SK-N-SH (cell line): Measurements from ENCODE around the gene PRKG1.

Source experiments
- JUND ChIP-seq: IDR thresholded peaks from 2 replicates; pipeline ENCODE4 v1.4.0; 2012
- ZBTB33 ChIP-seq: IDR thresholded peaks from 2 replicates; pipeline ENCODE4 v1.4.0; 2012; ENCODE audit warnings: low read depth, borderline replicate concordance
- TF ChIP-seq, protein P1 (sequence below): IDR thresholded peaks from 2 replicates; pipeline ENCODE4 v1.6.1; 2012; ENCODE audit warnings: mild to moderate bottlenecking, low read depth, low read length, moderate library complexity
- TF ChIP-seq, protein P2 (sequence below): fragments of 200-600 bp; sonication (generic); IDR thresholded peaks from 2 replicates; pipeline ENCODE4 v1.6.1; 2017; ENCODE audit warnings: antibody characterized with exemption, mild to moderate bottlenecking, moderate library complexity

GRCh38 chr10:51874131-51874530 lies 799.8 kb downstream of the PRKG1 start:
- TF ChIP-seq, protein P1, sequence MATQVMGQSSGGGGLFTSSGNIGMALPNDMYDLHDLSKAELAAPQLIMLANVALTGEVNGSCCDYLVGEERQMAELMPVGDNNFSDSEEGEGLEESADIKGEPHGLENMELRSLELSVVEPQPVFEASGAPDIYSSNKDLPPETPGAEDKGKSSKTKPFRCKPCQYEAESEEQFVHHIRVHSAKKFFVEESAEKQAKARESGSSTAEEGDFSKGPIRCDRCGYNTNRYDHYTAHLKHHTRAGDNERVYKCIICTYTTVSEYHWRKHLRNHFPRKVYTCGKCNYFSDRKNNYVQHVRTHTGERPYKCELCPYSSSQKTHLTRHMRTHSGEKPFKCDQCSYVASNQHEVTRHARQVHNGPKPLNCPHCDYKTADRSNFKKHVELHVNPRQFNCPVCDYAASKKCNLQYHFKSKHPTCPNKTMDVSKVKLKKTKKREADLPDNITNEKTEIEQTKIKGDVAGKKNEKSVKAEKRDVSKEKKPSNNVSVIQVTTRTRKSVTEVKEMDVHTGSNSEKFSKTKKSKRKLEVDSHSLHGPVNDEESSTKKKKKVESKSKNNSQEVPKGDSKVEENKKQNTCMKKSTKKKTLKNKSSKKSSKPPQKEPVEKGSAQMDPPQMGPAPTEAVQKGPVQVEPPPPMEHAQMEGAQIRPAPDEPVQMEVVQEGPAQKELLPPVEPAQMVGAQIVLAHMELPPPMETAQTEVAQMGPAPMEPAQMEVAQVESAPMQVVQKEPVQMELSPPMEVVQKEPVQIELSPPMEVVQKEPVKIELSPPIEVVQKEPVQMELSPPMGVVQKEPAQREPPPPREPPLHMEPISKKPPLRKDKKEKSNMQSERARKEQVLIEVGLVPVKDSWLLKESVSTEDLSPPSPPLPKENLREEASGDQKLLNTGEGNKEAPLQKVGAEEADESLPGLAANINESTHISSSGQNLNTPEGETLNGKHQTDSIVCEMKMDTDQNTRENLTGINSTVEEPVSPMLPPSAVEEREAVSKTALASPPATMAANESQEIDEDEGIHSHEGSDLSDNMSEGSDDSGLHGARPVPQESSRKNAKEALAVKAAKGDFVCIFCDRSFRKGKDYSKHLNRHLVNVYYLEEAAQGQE, result no peak
- TF ChIP-seq JUND (no peak), ZBTB33 (no peak)
- TF ChIP-seq, protein P2, sequence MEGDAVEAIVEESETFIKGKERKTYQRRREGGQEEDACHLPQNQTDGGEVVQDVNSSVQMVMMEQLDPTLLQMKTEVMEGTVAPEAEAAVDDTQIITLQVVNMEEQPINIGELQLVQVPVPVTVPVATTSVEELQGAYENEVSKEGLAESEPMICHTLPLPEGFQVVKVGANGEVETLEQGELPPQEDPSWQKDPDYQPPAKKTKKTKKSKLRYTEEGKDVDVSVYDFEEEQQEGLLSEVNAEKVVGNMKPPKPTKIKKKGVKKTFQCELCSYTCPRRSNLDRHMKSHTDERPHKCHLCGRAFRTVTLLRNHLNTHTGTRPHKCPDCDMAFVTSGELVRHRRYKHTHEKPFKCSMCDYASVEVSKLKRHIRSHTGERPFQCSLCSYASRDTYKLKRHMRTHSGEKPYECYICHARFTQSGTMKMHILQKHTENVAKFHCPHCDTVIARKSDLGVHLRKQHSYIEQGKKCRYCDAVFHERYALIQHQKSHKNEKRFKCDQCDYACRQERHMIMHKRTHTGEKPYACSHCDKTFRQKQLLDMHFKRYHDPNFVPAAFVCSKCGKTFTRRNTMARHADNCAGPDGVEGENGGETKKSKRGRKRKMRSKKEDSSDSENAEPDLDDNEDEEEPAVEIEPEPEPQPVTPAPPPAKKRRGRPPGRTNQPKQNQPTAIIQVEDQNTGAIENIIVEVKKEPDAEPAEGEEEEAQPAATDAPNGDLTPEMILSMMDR, result no peak
